Liver (tissue), 9 donors: ENCODE measurements around the gene TEX28. TPM values are rescaled to one million over a fixed set of nuclear protein-coding genes. Genes with fewer than 3 reads are reported as not detected.

ENCODE experiments used
- DNase-seq: peaks from one replicate; pipeline ENCODE4 v3.0.0-alpha.2; 2017; ENCODE audit warnings: low spot score
- H3K27ac ChIP-seq, 2 donors: one replicate each; pipeline ENCODE4 v1.7.0; 2013; ENCODE audit warnings: inconsistent platforms in 2 of 2, low read length in 2 of 2, control low read depth in 1 of 2, low read depth in 1 of 2, mild to moderate bottlenecking in 1 of 2
- H3K27me3 ChIP-seq, 4 donors: one replicate each; pipeline versions ENCODE4 v1.6.1 to v1.7.0; 2013; ENCODE audit warnings: low read length in 3 of 4, inconsistent platforms in 1 of 4, mild to moderate bottlenecking in 1 of 4, moderate library complexity in 1 of 4; ENCODE audit not compliant: control insufficient read depth in 4 of 4, insufficient read depth in 4 of 4
- H3K36me3 ChIP-seq, 4 donors: one replicate each; pipeline versions ENCODE4 v1.6.1 to v1.7.0; 2013; ENCODE audit warnings: low read length in 3 of 4, mild to moderate bottlenecking in 3 of 4, low read depth in 1 of 4, moderate library complexity in 1 of 4; ENCODE audit not compliant: control insufficient read depth in 4 of 4, insufficient read depth in 3 of 4
- H3K4me1 ChIP-seq, 4 donors: one replicate each; pipeline versions ENCODE4 v1.6.1 to v1.7.0; 2013; ENCODE audit warnings: low read length in 3 of 4, mild to moderate bottlenecking in 3 of 4, moderate library complexity in 1 of 4; ENCODE audit not compliant: control insufficient read depth in 4 of 4, insufficient read depth in 4 of 4
- H3K4me3 ChIP-seq, 3 donors: one replicate each; pipeline versions ENCODE4 v1.6.1 to v1.7.0; 2013; ENCODE audit warnings: low read length in 3 of 3, control low read depth in 1 of 3, low read depth in 1 of 3, mild to moderate bottlenecking in 1 of 3
- H3K9ac ChIP-seq, 2 donors: one replicate each; pipeline ENCODE4 v1.7.0; 2013; ENCODE audit warnings: low read length in 2 of 2, mild to moderate bottlenecking in 2 of 2, moderate library complexity in 2 of 2, control low read depth in 1 of 2, low read depth in 1 of 2
- H3K9me3 ChIP-seq, 4 donors: one replicate each; pipeline versions ENCODE4 v1.6.1 to v1.7.0; 2013; ENCODE audit warnings: low read length in 3 of 4; ENCODE audit not compliant: control insufficient read depth in 4 of 4
- ATF3 ChIP-seq: IDR thresholded peaks from 2 replicates; pipeline ENCODE4 v1.6.1; 2016; ENCODE audit warnings: antibody characterized with exemption
- CTCF ChIP-seq: fragments of 150-350 bp; IDR thresholded peaks from 2 replicates; pipeline ENCODE4 v1.5.1; 2017; ENCODE audit warnings: improper control_type of control experiment, low read depth, low read length; ENCODE audit not compliant: missing input control
- EGR1 ChIP-seq, 2 donors: IDR thresholded peaks; 2 replicates each; pipeline ENCODE4 v1.6.1; 2016 to 2018; ENCODE audit warnings: antibody characterized with exemption in 2 of 2, low read depth in 2 of 2
- FOXA2 ChIP-seq: IDR thresholded peaks from 2 replicates; pipeline ENCODE4 v1.6.1; 2016; ENCODE audit warnings: antibody characterized with exemption
- HNF4A ChIP-seq, 2 donors: conservative IDR thresholded peaks; 2 replicates each; pipeline ENCODE4 v1.6.1; 2016; ENCODE audit warnings: antibody characterized with exemption in 2 of 2, mild to moderate bottlenecking in 2 of 2
- JUND ChIP-seq, 2 donors: IDR thresholded peaks; 2 replicates each; pipeline ENCODE4 v1.6.1; 2016; ENCODE audit warnings: antibody characterized with exemption in 2 of 2
- MAX ChIP-seq: IDR thresholded peaks from 2 replicates; pipeline ENCODE4 v1.6.1; 2016; ENCODE audit warnings: antibody characterized with exemption
- NR2F2 ChIP-seq: IDR thresholded peaks from 2 replicates; pipeline ENCODE4 v1.6.1; 2016; ENCODE audit warnings: antibody characterized with exemption
- RAD21 ChIP-seq, 2 donors: IDR thresholded peaks; 2 replicates each; pipeline ENCODE4 v1.6.1; 2016; ENCODE audit warnings: antibody characterized with exemption in 2 of 2, mild to moderate bottlenecking in 2 of 2
- RXRA ChIP-seq, 2 donors: IDR thresholded peaks; 2 replicates each; pipeline ENCODE4 v1.6.1; 2017 to 2018; ENCODE audit warnings: antibody characterized with exemption in 2 of 2, mild to moderate bottlenecking in 1 of 2
- SP1 ChIP-seq: IDR thresholded peaks from 2 replicates; pipeline ENCODE4 v1.6.1; 2018; ENCODE audit warnings: antibody characterized with exemption, mild to moderate bottlenecking
- TAF1 ChIP-seq: conservative IDR thresholded peaks from 2 replicates; pipeline ENCODE4 v1.6.1; 2016; ENCODE audit warnings: antibody characterized with exemption, mild to moderate bottlenecking
- ZBTB33 ChIP-seq: IDR thresholded peaks from 2 replicates; pipeline ENCODE4 v1.6.1; 2016; ENCODE audit warnings: antibody characterized with exemption
- WGBS: extraction: QIAGEN DNeasy Blood & Tissue Kit; methylation state at CpG from one replicate; pipeline ENCODE4 v1.1.7; 2013; 5-methylcytosine and 5-hydroxymethylcytosine counted together
- polyA plus RNA-seq, 2 donors: library from polyadenylated mRNA; stranded (reverse) in 1 of 2; unstranded in 1 of 2; fragments of 200-250 nt in 1 of 2; fragments of >200 nt in 1 of 2; fragmentation: Nextera tagmentation in 1 of 2; extraction: Ambion mirVana in 1 of 2; gene quantifications; one replicate each; pipeline versions ENCODE4 v1.2.1 to v1.2.3, GENCODE V29; 2013 to 2015
- total RNA-seq, 2 donors: library from RNA; depleted of rRNA; stranded (reverse); fragments of >200 nt; gene quantifications; one replicate each; pipeline ENCODE4 v1.2.3, GENCODE V29; 2014
- donor health status: healthy.
- donor health status: healthy.
- donor health status: healthy.
- donor health status: healthy.
- donor health status: healthy.

TEX28 gene
- total and polyA plus RNA-seq, 4 donors = not detected

- H3K4me1 ChIP-seq = peaks cover 0 to 5% (median under 1%) of the 10 kb centered on the region in 4 donors
- H3K4me3 ChIP-seq = no peak overlapping the region
- no peak overlapping the region for H3K27ac ChIP-seq
- no peaks in the 10 kb centered on the region for H3K9me3 ChIP-seq
- no peak overlapping the region for H3K9ac ChIP-seq
- no peaks in the 10 kb centered on the region for H3K36me3 ChIP-seq
- TF ChIP-seq ZBTB33 = no peak
- no peak for TF ChIP-seq EGR1 (IDR thresholded peaks at IDR 0.05; ENCODE audit: low read depth in 2 of 2)
- no peak for TF ChIP-seq NR2F2
- no peak for TF ChIP-seq MAX
- TF ChIP-seq SP1 = no peak
- TF ChIP-seq FOXA2 = no peak
- no peak for TF ChIP-seq JUND (IDR thresholded peaks at IDR 0.05)
- no peak for TF ChIP-seq RXRA (IDR thresholded peaks at IDR 0.05)
- TF ChIP-seq TAF1 = no peak
- no peak for TF ChIP-seq CTCF
- TF ChIP-seq RAD21 (IDR thresholded peaks at IDR 0.05) = no peak
- no peak for TF ChIP-seq ATF3
- no peak for TF ChIP-seq HNF4A (conservative IDR thresholded peaks at IDR 0.05)
- no peak for DNase-seq
- peaks cover 0 to 3% (median 0%) of the 10 kb centered on the region in 4 donors for H3K27me3 ChIP-seq
- 81% methylated on average over 19 of the region's 19 CpGs for whole genome bisulfite sequencing
Observed at GRCh38 chrX:154310616-154311536, 16.0 kb upstream of the TEX28 start.

- TF ChIP-seq TAF1 = no peak
- WGBS = 84% methylated on average over 16 of the region's 16 CpGs
- Histone ChIP-seq H3K9ac (no peak overlapping the region), H3K4me1 (peaks cover 0 to 5% (median under 1%) of the 10 kb centered on the region in 4 donors), H3K9me3 (no peaks in the 10 kb centered on the region), H3K27me3 (no peaks in the 10 kb centered on the region), H3K36me3 (no peaks in the 10 kb centered on the region), H3K4me3 (no peak overlapping the region), H3K27ac (no peak overlapping the region)
- DNase-seq = no peak
Observed at GRCh38 chrX:154309041-154309775, 14.3 kb upstream of the TEX28 start.
